NCI-H128 (cell line): ENCODE measurements around the gene HYAL1.
"Not testable (repeated sequence)": the region's sequence is repeated elsewhere in the genome, so short reads cannot be mapped to it uniquely, and the experiment has no call there.

Source experiments
- DNase-seq: peaks from one replicate; lab custom pipeline; 2025; ENCODE audit not compliant: unreplicated experiment; lab: John Stamatoyannopoulos, UW

HYAL1 gene

GRCh38 chr3:50319894-50320625 is 16.7 kb upstream of the HYAL1 start:
- DNase-seq, result no peak

DNA sequence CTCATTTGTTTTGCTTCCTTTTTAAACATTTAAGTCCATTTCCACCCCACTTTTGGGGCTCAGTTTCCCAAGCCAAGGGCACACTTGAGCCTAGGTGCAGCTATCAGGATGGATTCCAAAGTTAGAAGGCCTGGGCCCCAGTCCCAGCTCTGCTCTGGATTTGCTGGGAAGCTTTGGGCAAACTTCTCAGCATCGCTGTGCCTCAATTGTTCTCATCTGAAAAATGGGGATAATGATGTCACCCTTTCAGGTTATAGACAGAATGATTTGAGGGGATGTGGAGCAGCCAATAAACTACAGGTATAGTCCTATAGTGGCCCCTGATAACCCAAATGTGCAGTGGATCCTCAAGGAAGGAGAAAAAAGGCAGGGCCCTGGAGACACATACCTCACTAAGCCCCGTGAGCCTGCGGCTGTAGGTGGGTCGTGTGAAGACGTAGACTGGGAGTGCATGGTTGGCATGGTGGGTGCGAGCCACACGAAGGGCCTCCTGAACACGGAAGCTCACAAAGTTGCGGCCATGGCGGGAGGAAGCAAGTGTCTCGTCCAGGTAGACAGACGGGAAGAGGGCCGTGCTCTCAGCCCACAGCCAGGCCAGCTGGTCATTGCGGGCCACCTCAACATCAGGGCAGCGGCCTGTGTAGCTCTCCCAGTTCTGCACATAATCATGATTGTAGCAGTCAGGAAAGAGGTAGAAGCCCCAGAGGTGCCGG is 16.0 kb upstream of the HYAL1 start:
- DNase-seq, result no peak

DNA sequence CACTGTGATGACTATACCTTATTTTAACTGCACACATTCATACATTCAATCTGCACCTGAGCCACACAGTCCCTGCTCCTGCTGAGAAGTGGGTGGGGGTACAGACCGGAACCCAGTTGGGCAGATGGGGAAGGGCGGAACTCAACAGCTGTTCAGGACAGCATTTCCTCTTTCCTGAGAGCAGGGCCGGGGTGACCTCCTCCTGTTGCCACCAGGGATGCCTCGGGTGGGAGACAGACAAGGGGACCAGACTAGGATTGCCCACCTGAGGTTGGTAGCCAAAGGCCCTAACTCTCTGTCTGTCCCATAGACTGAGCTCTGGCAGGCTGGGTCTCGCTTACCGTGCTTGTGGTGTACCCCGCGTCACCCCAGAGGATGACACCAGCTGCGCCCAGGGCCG is 15.2 kb upstream of the HYAL1 start:
- no peak for DNase-seq

DNA sequence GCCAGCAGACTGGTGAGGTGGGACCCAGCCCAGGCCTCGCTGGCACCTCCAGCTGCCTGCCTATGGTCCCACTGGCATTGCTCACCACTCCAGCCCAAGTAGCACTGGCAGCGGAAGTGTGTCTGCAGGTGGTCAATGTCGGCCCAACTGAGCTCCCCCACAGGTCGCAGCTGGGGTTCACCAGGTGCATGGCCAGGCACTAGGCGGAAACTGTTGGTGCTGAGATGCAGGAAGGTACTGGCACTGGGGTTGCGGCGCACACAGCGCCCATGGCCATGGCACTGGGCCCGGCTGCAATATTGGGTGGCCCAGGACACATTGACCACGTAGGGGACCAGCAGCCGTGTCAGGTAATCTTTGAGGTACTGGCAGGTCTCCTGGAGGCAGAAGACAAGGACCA is 14.8 kb upstream of the HYAL1 start:
- DNase-seq, result no peak

DNA sequence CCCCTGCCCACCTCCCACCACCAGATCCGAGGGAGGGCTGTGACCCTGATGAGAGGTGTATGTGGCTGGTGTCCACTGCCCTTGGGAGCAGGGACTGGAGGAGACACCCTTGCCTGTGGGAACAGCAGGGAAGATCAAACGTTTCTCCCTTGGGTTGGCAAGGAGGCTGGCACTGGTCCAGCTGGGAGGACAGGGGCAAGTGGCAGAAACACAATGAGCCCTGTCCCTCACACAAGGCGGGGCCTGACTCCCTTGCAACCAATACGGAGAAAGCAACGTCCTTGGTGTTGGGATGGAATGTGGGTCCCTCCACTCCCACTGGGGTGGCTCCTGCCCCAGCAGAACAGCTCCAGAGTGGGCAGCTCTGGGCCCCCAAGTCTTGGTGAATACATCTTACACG is 13.9 kb upstream of the HYAL1 start:
- no peak for DNase-seq

DNA sequence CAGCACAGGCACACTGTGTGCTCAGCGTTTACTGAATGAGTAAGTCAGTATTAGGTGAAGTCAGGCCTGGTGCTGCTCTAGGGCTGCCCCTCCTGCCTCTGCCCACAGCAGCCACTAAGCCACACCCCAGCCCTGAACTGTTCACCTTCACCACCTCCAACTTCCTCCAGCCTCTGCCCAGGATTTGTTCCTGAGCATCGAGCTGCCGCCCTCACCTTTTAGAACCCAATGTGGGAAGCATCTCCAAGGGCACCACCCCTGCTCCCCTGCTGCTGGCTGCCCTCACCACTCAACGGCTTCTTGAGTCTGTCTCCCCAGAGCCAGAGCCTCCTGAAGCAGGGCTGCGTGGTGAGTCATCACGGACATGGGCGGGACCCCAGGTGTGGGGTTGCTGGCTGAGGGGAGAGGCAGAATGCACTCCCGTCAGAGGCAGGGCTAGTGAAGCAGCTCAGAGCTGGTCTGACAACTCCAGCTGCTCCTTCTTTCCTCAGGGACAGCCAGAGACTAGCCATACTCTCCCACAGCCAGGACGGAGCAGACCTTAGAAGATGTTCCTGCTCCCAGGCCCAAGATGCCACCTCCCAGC is 13.4 kb upstream of the HYAL1 start:
- no peak for DNase-seq

- no peak for DNase-seq
Observed at GRCh38 chr3:50314816-50315215, 11.4 kb upstream of the HYAL1 start.

DNA sequence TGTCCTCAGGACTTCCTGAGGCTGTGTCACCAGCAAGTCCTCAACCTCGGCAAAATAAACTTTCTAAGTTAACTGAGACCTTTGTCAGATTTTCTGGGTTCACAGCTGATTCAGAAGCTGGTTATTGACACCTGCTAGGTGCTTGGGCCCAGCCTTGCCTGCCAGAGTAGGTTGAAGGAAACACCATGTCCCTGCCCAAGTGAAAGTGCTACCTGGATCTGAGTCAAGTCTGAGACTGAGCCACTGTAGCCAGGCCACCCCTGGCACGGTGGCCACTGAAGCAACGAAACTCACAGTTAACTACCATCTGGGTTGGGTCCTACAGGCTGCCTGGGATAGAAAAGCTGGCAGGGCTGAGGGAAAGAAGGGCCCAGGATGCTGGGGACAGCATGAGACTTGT is 11.0 kb upstream of the HYAL1 start:
- DNase-seq, result no peak

DNA sequence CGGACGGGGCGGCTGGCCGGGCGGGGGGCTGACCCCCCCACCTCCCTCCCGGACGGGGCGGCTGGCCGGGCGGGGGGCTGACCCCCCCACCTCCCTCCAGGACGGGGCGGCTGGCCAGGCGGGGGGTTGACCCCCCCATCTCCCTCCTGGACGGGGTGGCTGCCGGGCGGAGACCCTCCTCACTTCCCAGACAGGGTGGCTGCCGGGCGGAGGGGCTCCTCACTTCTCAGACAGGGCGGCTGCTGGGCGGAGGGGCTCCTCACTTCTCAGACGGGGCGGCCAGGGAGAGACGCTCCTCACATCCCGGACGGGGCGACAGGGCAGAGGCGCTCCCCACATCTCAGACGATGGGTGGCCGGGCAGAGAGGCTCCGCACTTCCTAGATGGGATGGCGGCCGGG is 8.7 kb upstream of the HYAL1 start:
- not testable (repeated sequence) for DNase-seq

DNA sequence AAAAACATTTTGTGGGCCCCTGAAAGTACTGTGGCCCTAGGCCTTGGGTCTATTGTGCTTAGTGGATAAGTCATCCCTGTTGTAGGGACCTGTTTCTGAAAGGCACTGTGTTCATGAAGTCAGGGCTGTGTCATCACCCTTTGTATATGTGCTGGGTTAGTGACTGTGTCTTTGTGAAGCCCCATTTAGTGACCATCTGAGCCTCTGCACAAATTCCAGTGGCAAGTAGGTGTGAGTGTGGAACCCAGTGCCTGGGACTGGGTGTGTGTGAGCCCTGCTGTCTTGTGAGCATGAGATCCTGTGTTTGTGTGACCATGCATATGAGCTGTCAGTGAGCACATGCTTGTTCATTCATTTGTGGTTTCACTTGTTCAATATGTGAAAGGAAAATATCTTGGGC is 1.2 kb upstream of the HYAL1 start:
- DNase-seq, result no peak

GRCh38 chr3:50302095-50303012 is 1.0 kb downstream of the HYAL1 start:
- no peak for DNase-seq

GRCh38 chr3:50300681-50301254 is 2.6 kb downstream of the HYAL1 start:
- no peak for DNase-seq

- no peak for DNase-seq
Observed at GRCh38 chr3:50299929-50300680, 3.3 kb downstream of the HYAL1 start.

DNA sequence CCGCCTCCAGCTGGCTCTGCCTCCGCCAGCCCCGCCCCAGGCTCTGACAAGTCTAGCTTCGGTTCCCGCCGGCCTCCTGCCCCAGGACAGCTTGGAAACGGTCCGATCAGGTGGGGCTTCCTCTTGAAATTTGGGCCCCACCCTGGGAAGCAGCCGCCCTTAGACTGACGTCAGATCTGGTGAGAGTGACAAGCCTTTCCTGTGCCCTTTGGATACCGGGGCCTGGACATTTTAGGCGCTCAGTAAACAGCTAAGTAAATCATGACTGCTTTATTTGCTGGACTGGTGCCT is 3.8 kb downstream of the HYAL1 start:
- DNase-seq, result no peak

GRCh38 chr3:50298836-50299637 is 4.3 kb downstream of the HYAL1 start, which contains the start of the genes HYAL3 and NAA80:
Gene HYAL3 (minus strand): TSS chr3:50299405. CDS start chr3:50295602, 3,803 bp downstream.
Gene NAA80 (minus strand): TSS chr3:50299405. CDS start chr3:50297463, 1,942 bp downstream.
- peak; percentile 91 for DNase-seq

DNA sequence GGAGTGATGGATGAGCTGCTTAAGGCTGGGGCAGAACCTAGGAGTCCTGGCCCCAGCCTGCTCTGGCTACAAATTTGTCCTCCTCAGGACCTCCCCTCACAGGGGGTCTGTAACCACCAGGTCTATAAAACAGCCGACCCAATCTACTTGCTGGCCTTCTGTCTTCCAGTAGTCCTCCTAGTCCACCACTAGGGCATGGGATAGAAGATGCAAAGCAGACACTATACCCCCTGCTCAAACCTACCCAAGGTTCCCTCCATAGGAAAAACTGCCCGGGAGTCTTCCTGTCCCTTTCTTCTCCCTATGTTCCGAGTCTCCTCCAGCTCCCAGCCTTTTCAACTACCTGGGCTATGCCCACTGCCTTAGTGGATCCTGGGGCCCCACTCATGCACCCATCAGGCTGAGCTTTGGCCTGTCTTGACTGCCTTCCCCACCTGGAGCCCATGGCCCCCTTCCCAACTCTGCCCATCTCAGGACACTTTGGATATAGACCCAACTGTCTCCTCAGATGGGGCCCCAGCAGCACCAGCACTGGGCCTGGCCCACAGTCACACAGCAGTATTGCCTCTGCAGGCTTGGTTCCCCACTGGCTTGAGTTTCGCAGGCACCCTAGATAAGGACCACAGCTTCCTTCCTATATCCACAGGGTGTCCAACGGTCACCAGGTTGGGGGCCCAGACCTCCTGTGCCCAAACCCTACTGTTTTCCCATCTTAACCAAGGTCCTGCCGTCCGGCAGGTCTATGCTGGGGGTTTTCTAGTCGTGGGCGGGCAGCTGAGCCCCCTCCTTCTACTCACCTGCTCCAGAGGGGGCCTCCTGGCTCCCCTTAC is 5.3 kb downstream of the HYAL1 start:
- no peak for DNase-seq

DNA sequence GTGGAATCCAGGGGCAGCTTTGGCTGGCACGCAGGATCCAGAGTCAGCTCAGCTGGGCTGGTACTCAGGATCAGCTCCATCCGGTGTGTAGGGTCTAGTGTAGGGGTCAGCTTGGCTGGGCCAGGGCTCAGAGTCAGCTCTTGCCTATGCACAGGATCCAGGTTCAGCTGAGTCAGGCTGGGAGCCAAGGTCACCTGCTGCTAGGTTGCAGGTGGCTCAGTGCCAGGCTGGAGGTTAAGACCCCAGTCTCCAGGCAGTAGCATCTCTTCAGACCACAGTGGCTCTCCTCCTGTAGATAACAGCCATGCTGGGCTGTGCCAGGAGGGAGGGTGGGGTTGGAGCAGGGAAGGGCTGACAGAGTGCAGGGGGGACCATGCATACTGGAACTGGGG is 6.0 kb downstream of the HYAL1 start:
- DNase-seq, result no peak

DNA sequence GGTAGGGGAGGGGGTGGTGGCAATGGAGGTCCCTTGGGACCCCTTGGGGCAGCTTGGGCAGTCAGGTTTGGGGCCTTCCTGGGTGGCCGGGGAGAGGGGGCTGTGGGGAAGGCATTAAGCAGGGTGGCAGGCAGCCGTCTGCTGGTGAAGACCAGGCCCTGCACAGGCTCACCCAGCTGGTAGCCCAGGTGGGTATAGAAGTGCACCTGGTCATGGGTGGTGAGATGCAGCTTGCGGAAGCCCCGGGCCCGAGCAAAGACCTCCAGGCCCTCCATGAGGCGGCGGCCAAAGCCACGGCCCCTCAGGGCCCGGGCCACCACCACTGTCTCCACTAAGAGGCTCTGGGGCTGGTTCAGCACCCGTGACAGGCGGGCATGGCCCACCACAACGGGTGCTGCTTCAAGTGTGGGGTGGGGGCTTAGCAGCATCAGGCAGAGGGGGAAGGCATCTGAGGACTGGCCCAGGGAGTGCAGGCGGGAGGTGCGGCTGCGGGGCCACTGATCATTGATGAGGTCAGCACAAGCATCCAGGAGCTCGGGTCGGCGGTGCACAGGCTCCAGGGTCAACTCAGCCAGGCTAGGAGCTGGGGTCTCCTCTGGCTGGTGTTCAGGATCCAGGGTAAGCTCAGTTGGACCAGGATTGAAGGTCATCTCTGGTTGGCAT is 6.5 kb downstream of the HYAL1 start:
- no peak for DNase-seq
